ENCODE results near the gene BACE1.

DNA sequence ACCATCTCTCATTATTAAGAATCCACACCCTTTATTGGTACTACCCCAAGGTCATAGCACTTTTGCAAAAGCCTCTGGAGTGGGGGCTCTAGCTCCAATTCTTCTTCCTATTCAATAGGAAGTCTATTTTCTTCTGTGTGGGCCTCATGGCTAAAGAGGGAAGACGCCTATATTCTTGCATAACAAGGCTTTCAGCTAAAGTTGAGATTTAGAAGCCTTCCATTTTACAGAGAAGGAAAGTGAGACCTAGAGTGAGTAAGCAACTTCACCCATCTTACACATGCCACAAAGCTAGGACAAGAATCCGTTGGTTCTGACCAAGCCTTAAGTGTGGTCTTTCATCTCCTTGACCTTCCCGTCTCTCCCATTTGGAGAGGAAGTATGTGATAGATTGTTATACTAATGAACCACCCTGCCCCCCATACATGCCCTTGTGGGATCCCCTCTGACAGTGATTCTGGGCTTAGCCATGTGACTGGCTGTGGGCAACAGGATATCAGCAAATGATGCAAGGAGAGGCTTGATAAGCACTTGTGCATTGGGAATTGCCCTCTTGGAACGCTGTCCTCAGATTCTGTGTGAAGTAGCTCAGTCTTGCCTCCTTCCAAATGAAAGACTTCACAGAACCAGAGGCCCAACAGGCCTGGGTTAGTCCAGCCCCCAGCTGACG is 12.3 kb downstream of the BACE1 start:
- no peak for TF ChIP-seq POLR2A (IDR thresholded peaks at IDR 0.05; ENCODE audit: insufficient read depth in 1 of 2, low read depth in 2 of 2, low read length in 2 of 2)
- TF ChIP-seq DMAP1 (CRISPR knock-in tag; IDR thresholded peaks at IDR 0.05): no peak
- TF ChIP-seq BRCA1 (CRISPR knock-in tag; IDR thresholded peaks at IDR 0.05): no peak
- no peak for TF ChIP-seq ZNF230 (CRISPR knock-in tag; IDR thresholded peaks at IDR 0.05)
- TF ChIP-seq PITX1 (CRISPR knock-in tag; IDR thresholded peaks at IDR 0.05): no peak
- TF ChIP-seq, protein P1, sequence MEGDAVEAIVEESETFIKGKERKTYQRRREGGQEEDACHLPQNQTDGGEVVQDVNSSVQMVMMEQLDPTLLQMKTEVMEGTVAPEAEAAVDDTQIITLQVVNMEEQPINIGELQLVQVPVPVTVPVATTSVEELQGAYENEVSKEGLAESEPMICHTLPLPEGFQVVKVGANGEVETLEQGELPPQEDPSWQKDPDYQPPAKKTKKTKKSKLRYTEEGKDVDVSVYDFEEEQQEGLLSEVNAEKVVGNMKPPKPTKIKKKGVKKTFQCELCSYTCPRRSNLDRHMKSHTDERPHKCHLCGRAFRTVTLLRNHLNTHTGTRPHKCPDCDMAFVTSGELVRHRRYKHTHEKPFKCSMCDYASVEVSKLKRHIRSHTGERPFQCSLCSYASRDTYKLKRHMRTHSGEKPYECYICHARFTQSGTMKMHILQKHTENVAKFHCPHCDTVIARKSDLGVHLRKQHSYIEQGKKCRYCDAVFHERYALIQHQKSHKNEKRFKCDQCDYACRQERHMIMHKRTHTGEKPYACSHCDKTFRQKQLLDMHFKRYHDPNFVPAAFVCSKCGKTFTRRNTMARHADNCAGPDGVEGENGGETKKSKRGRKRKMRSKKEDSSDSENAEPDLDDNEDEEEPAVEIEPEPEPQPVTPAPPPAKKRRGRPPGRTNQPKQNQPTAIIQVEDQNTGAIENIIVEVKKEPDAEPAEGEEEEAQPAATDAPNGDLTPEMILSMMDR (CRISPR knock-in tag; IDR thresholded peaks at IDR 0.05): no peak
- TF ChIP-seq ZSCAN31 (CRISPR knock-in tag; IDR thresholded peaks at IDR 0.05; ENCODE audit: low read depth): no peak
- TF ChIP-seq ZNF207 (IDR thresholded peaks at IDR 0.05; ENCODE audit: borderline replicate concordance): no peak
- no peak for TF ChIP-seq EP300 (IDR thresholded peaks at IDR 0.05; ENCODE audit: low read depth in 2 of 2, low read length in 2 of 2)
- no peak for TF ChIP-seq EP300 (CRISPR knock-in tag; IDR thresholded peaks at IDR 0.05; ENCODE audit: borderline replicate concordance)
- TF ChIP-seq HMG20A (CRISPR knock-in tag; IDR thresholded peaks at IDR 0.05; ENCODE audit: borderline replicate concordance): no peak
- TF ChIP-seq SMARCC2 (IDR thresholded peaks at IDR 0.05): no peak
